NCI-H1930 (cell line): Measurements from ENCODE around the gene HNRNPUL1.

Experiments used
- DNase-seq, 2 experiments: peaks; one replicate each; lab custom pipeline; 2025; lab: John Stamatoyannopoulos, UW

HNRNPUL1 gene

GRCh38 chr19:41234512-41235168 lies 29.5 kb upstream of the HNRNPUL1 start:
- DNase-seq: no peak

GRCh38 chr19:41235480-41235879 lies 28.7 kb upstream of the HNRNPUL1 start:
- DNase-seq: no peak

GRCh38 chr19:41238244-41238643 lies 25.9 kb upstream of the HNRNPUL1 start:
- no peak for DNase-seq

- no peak for DNase-seq
These were observed 24.8 kb upstream of the HNRNPUL1 start for GRCh38 chr19:41239363-41239762.

- DNase-seq: no peak
These were observed 24.1 kb upstream of the HNRNPUL1 start for GRCh38 chr19:41239961-41240574.

GRCh38 chr19:41241859-41242258 lies 22.3 kb upstream of the HNRNPUL1 start:
- DNase-seq: no peak

- no peak for DNase-seq
These were observed 20.1 kb upstream of the HNRNPUL1 start for GRCh38 chr19:41244117-41244516.

GRCh38 chr19:41245843-41246242 lies 18.3 kb upstream of the HNRNPUL1 start:
- DNase-seq: no peak

- no peak for DNase-seq
These were observed 15.3 kb upstream of the HNRNPUL1 start for GRCh38 chr19:41248895-41249294.

- DNase-seq: no peak
These were observed 14.3 kb upstream of the HNRNPUL1 start for GRCh38 chr19:41249707-41250423.

GRCh38 chr19:41253660-41254059 lies 10.5 kb upstream of the HNRNPUL1 start:
- DNase-seq: no peak

GRCh38 chr19:41255171-41255570 lies 9.0 kb upstream of the HNRNPUL1 start:
- no peak for DNase-seq

GRCh38 chr19:41261474-41262190 lies 2.5 kb upstream of the HNRNPUL1 start:
- no peak for DNase-seq

GRCh38 chr19:41263042-41263849 lies 926 bp upstream of the HNRNPUL1 start:
- DNase-seq: peak; percentile 67 to 75

- DNase-seq: no peak
These were observed 616 bp downstream of the HNRNPUL1 start for GRCh38 chr19:41264581-41265394.

- DNase-seq: no peak
These were observed 1.4 kb downstream of the HNRNPUL1 start for GRCh38 chr19:41265395-41266153.

- no peak for DNase-seq
These were observed 4.9 kb downstream of the HNRNPUL1 start for GRCh38 chr19:41269055-41269454.

GRCh38 chr19:41269571-41269970 lies 5.4 kb downstream of the HNRNPUL1 start:
- DNase-seq: no peak

- DNase-seq: no peak
These were observed 8.9 kb downstream of the HNRNPUL1 start for GRCh38 chr19:41273076-41273475.

- DNase-seq: no peak
These were observed 10.6 kb downstream of the HNRNPUL1 start for GRCh38 chr19:41274802-41275201.
